Neural progenitor cell (in vitro differentiated cells): ENCODE measurements around the gene ZNF771. TPM values are rescaled to one million over a fixed set of nuclear protein-coding genes. Genes with fewer than 3 reads are reported as not detected.
A peak's percentile ranks its signal among the peaks of the same experiment; 100 is the strongest.

Experiments used
- DNase-seq: peaks from one replicate; pipeline ENCODE4 v3.0.0-alpha.2; 2016; ENCODE audit warnings: low spot score
- H2AFZ ChIP-seq: fragments of 200-600 bp; sonication (generic); replicated peaks from 2 replicates; pipeline ENCODE4 v1.6.1; 2016; ENCODE audit warnings: antibody characterized with exemption
- H3F3A ChIP-seq: fragments of 200-600 bp; sonication (generic); 2 replicates; pipeline ENCODE4 v1.6.1; 2016; ENCODE audit warnings: antibody characterized with exemption, low read depth
- H3K27ac ChIP-seq: fragments of 200-600 bp; sonication (generic); 2 replicates; pipeline ENCODE4 v1.5.1; 2016; ENCODE audit warnings: mild to moderate bottlenecking
- H3K27me3 ChIP-seq: fragments of 200-600 bp; sonication (generic); 2 replicates; pipeline ENCODE4 v1.6.1; 2016; ENCODE audit warnings: mild to moderate bottlenecking, moderate library complexity
- H3K36me3 ChIP-seq: fragments of 200-600 bp; sonication (generic); 2 replicates; pipeline ENCODE4 v1.5.1; 2016
- H3K4me1 ChIP-seq: fragments of 200-600 bp; sonication (generic); 2 replicates; pipeline ENCODE4 v1.6.1; 2016; ENCODE audit warnings: mixed run types
- H3K4me2 ChIP-seq: fragments of 200-600 bp; sonication (generic); 2 replicates; pipeline ENCODE4 v1.6.1; 2016
- H3K4me3 ChIP-seq: fragments of 200-600 bp; sonication (generic); 2 replicates; pipeline ENCODE4 v1.5.1; 2016
- H3K79me2 ChIP-seq: fragments of 200-600 bp; sonication (generic); 2 replicates; pipeline ENCODE4 v1.6.1; 2016; ENCODE audit warnings: low read depth
- H3K9ac ChIP-seq: fragments of 200-600 bp; sonication (generic); 2 replicates; pipeline ENCODE4 v1.6.1; 2016
- H3K9me3 ChIP-seq: fragments of 200-600 bp; sonication (generic); 2 replicates; pipeline ENCODE4 v1.5.1; 2016; ENCODE audit warnings: low read depth
- H4K20me1 ChIP-seq: fragments of 200-600 bp; sonication (generic); 2 replicates; pipeline ENCODE4 v1.6.1; 2016; ENCODE audit warnings: low read depth
- H3K27ac Mint-ChIP-seq: 3 replicates; pipeline ENCODE4 v1.8.0; 2021; ENCODE audit warnings: mixed read lengths
- H3K27me3 Mint-ChIP-seq: 2 replicates; pipeline ENCODE4 v1.8.0; 2022; ENCODE audit warnings: low read depth, mild to moderate bottlenecking, inconsistent platforms, moderate library complexity, mixed read lengths; ENCODE audit not compliant: insufficient read depth
- H3K36me3 Mint-ChIP-seq: 3 replicates; pipeline ENCODE4 v1.8.0; 2021; ENCODE audit warnings: mixed read lengths
- H3K4me1 Mint-ChIP-seq: 3 replicates; pipeline ENCODE4 v1.8.0; 2021; ENCODE audit warnings: mixed read lengths
- H3K4me3 Mint-ChIP-seq: 3 replicates; pipeline ENCODE4 v1.8.0; 2021; ENCODE audit warnings: mild to moderate bottlenecking, moderate library complexity, mixed read lengths
- H3K9me3 Mint-ChIP-seq: 3 replicates; pipeline ENCODE4 v1.8.0; 2020; ENCODE audit warnings: mixed read lengths
- EZH2 ChIP-seq: fragments of 200-600 bp; sonication (generic); IDR thresholded peaks from 2 replicates; pipeline ENCODE4 v1.6.1; 2017; ENCODE audit warnings: antibody characterized with exemption, mild to moderate bottlenecking, moderate library complexity
- EZH2phosphoT487 ChIP-seq: fragments of 200-600 bp; sonication (generic); IDR thresholded peaks from 2 replicates; pipeline ENCODE4 v1.6.1; 2017; ENCODE audit warnings: antibody characterized with exemption
- total RNA-seq: library from RNA; depleted of rRNA; stranded (reverse); fragments of >200 nt; gene quantifications from 2 replicates; pipeline ENCODE4 v1.2.3, GENCODE V29; 2015; ENCODE audit warnings: low replicate concordance
- TF ChIP-seq, protein P1 (sequence below): fragments of 200-600 bp; sonication (generic); IDR thresholded peaks from 2 replicates; pipeline ENCODE4 v1.5.1; 2017; ENCODE audit warnings: antibody characterized with exemption, mild to moderate bottlenecking

Gene ZNF771
- total RNA-seq, 1 donor from 2014 or later, result 6.0 TPM

DNA sequence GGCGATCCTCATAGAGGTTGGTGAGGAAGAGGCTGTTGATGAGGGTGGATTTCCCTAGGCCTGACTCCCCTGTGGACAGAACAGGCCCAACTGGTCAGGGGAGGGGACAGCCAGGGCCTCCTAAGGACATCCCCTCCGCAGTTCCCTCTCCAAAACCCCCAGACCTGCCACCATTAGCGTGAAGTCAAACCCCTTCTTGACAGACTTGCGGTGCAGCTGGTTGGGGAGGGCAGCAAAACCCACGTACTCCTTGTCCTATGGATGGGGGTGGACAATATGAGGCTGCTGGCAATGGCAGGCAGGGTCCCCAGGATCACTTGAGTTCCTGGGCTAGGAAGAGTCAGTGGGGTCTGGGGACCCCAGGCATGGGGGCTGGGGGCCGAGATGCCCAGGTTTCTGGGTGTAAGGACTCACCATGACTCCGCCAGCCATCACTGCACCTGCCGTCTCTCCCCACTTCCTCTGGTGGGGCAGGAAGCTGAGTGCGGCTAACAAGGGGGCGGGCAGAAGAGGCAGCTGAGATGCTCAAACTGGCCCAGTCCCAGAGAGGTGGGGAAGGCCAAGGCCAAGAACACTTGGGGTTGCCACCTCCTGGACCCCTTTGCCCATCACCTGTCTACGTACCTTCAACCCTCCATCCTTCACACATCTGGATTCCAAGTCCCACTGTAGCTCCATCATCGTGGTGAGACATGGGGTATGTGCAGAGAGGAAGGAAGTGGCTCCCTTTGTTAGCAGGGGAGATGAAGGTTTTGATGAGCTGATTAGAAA lies 25.1 kb upstream of the ZNF771 start, which contains the start of gene SEPTIN1:
Gene SEPTIN1, minus strand, starts transcription at position 451 of the 771 bp plus-strand sequence. Its CDS starts 19 bp downstream, at position 432.
- TF ChIP-seq, protein P1, sequence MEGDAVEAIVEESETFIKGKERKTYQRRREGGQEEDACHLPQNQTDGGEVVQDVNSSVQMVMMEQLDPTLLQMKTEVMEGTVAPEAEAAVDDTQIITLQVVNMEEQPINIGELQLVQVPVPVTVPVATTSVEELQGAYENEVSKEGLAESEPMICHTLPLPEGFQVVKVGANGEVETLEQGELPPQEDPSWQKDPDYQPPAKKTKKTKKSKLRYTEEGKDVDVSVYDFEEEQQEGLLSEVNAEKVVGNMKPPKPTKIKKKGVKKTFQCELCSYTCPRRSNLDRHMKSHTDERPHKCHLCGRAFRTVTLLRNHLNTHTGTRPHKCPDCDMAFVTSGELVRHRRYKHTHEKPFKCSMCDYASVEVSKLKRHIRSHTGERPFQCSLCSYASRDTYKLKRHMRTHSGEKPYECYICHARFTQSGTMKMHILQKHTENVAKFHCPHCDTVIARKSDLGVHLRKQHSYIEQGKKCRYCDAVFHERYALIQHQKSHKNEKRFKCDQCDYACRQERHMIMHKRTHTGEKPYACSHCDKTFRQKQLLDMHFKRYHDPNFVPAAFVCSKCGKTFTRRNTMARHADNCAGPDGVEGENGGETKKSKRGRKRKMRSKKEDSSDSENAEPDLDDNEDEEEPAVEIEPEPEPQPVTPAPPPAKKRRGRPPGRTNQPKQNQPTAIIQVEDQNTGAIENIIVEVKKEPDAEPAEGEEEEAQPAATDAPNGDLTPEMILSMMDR, result no peak
- TF ChIP-seq EZH2 (no peak), EZH2phosphoT487 (no peak)
- H3K27ac ChIP-seq, result no peak within 1 kb of the TSS
- H3F3A ChIP-seq, result peaks cover 19% of the 10 kb centered on the region
- H3K27me3 Mint-ChIP-seq, result peaks cover 2% of the 10 kb centered on the region
- H3K27me3 ChIP-seq, result no peaks in the 10 kb centered on the region
- peaks cover 6% of the 10 kb centered on the region for H4K20me1 ChIP-seq
- H3K79me2 ChIP-seq, result peaks cover 16% of the 10 kb centered on the region
- H3K9me3 Mint-ChIP-seq, result no peaks in the 10 kb centered on the region
- H3K27ac Mint-ChIP-seq, result peak within 1 kb of the TSS; percentile 14
- H3K36me3 ChIP-seq, result no peaks in the 10 kb centered on the region
- no peak within 1 kb of the TSS for H3K9ac ChIP-seq
- H2AFZ ChIP-seq, result no peak within 1 kb of the TSS
- H3K4me3 ChIP-seq, result no peak within 1 kb of the TSS
- peaks cover 2% of the 10 kb centered on the region for H3K4me1 ChIP-seq
- peaks cover 3% of the 10 kb centered on the region for H3K36me3 Mint-ChIP-seq
- H3K9me3 ChIP-seq, result no peaks in the 10 kb centered on the region
- no peak within 1 kb of the TSS for H3K4me2 ChIP-seq
- H3K4me3 Mint-ChIP-seq, result no peak within 1 kb of the TSS
- peaks cover 26% of the 10 kb centered on the region for H3K4me1 Mint-ChIP-seq
- DNase-seq, result no peak

DNA sequence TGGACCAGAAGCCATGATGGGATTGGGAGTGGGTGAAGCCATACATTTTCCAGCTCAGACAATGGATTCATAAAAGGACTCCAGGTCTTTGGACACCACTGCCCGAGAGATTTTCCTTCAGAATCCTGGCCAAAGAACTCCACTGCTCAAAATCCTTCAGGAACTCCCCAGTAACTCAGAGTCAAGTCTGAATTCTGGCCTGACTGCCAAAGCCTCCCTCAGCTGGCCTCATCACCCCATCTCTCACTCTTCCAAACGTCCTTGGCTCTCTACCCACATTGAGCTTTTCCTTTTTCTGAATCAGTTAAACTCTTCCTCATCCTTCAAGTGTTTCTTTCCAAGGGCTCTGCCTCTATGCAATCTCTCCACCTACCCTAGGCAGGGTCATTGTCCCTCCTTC lies 23.9 kb upstream of the ZNF771 start:
- Histone ChIP-seq H3K27me3 (no peaks in the 10 kb centered on the region), H3K4me3 (no peak overlapping the region), H3K4me1 (no peaks in the 10 kb centered on the region), H3K79me2 (peaks cover 16% of the 10 kb centered on the region), H3K4me2 (no peak overlapping the region), H3K9ac (no peak overlapping the region), H3K36me3 (no peaks in the 10 kb centered on the region), H3K9me3 (no peaks in the 10 kb centered on the region), H3K27ac (no peak overlapping the region), H3F3A (peaks cover 8% of the 10 kb centered on the region), H2AFZ (no peak overlapping the region), H4K20me1 (peaks cover 6% of the 10 kb centered on the region)
- peak overlapping the region; percentile 72 for H3K27ac Mint-ChIP-seq
- H3K27me3 Mint-ChIP-seq, result peaks cover 2% of the 10 kb centered on the region
- no peak for DNase-seq
- TF ChIP-seq, protein P1, result no peak
- TF ChIP-seq EZH2phosphoT487 (no peak), EZH2 (no peak)
- H3K4me1 Mint-ChIP-seq, result peaks cover 19% of the 10 kb centered on the region
- H3K36me3 Mint-ChIP-seq, result peaks cover 3% of the 10 kb centered on the region
- no peaks in the 10 kb centered on the region for H3K9me3 Mint-ChIP-seq
- no peak overlapping the region for H3K4me3 Mint-ChIP-seq

DNA sequence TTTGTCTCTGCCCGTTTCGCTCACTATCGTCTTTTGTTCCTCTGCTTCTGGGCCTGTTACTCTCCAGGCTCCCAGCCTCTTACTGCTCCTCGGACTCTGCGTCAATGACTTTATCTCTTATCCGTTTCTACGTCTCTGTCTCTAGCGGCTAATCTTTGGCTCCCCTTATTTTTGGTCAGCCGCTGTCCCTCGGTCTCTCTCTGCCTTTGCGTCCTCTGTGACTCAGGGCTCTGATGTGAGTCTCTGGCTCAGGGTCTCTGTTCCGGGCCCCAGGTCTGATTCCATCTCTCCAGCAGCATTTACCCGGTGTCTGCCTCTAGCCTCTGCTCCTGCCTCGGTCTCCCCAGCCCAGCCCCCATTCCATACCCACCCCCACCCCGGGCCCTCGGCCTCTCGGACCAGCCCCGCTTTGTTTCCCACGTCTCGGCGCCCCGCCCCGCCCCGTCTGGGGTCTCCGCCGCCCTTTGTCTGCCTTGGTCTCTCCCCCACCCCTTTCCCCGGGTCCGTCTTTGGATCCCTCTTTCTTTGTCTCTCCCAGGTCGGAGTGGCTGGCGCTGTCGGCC lies 12.7 kb upstream of the ZNF771 start:
- peak; percentile 87 for DNase-seq
- H3K27ac ChIP-seq, result peak overlapping the region; percentile 99
- Mint-ChIP-seq H3K27ac (peak overlapping the region; percentile 98), H3K27me3 (peaks cover 13% of the 10 kb centered on the region), H3K4me1 (peaks cover 42% of the 10 kb centered on the region), H3K9me3 (no peaks in the 10 kb centered on the region), H3K36me3 (peaks cover 5% of the 10 kb centered on the region), H3K4me3 (peak overlapping the region; percentile 86)
- peak overlapping the region; percentile 100 for H3K4me2 ChIP-seq
- H3K27me3 ChIP-seq, result no peaks in the 10 kb centered on the region
- peaks cover 38% of the 10 kb centered on the region for H4K20me1 ChIP-seq
- TF ChIP-seq EZH2, result no peak
- TF ChIP-seq, protein P1, result no peak
- no peak for TF ChIP-seq EZH2phosphoT487
- H3K9ac ChIP-seq, result peak overlapping the region; percentile 75
- H3K4me3 ChIP-seq, result peak overlapping the region; percentile 100
- H2AFZ ChIP-seq, result peak overlapping the region; percentile 30
- peaks cover 68% of the 10 kb centered on the region for H3F3A ChIP-seq
- no peaks in the 10 kb centered on the region for H3K9me3 ChIP-seq
- H3K36me3 ChIP-seq, result no peaks in the 10 kb centered on the region
- H3K79me2 ChIP-seq, result peaks cover 42% of the 10 kb centered on the region
- H3K4me1 ChIP-seq, result peaks cover 32% of the 10 kb centered on the region
